Type B pancreatic cell (in vitro differentiated cells): ENCODE data around the gene HAX1. TPM values are rescaled to one million over a fixed set of nuclear protein-coding genes. Genes with fewer than 3 reads are reported as not detected.
"Not testable (repeated sequence)": the region's sequence is repeated elsewhere in the genome, so short reads cannot be mapped to it uniquely, and the experiment has no call there.

Source experiments
- DNase-seq: peaks from one replicate; pipeline ENCODE4 v3.0.0; 2021; ENCODE audit warnings: mixed read lengths; ENCODE audit not compliant: unreplicated experiment; ENCODE audit errors: extremely low spot score
- H3K27ac Mint-ChIP-seq: 2 replicates; pipeline ENCODE4 v1.8.0; 2021; ENCODE audit warnings: mild to moderate bottlenecking, mixed read lengths
- H3K27me3 Mint-ChIP-seq: 2 replicates; pipeline ENCODE4 v1.8.0; 2021; ENCODE audit warnings: mixed read lengths
- H3K36me3 Mint-ChIP-seq: 2 replicates; pipeline ENCODE4 v1.8.0; 2021; ENCODE audit warnings: mixed read lengths
- H3K4me1 Mint-ChIP-seq: one replicate; pipeline ENCODE4 v1.8.0; 2021; ENCODE audit warnings: mixed read lengths; ENCODE audit not compliant: unreplicated experiment
- H3K4me3 Mint-ChIP-seq: 2 replicates; pipeline ENCODE4 v1.8.0; 2021; ENCODE audit warnings: mild to moderate bottlenecking, mixed read lengths
- H3K9me3 Mint-ChIP-seq: 2 replicates; pipeline ENCODE4 v1.8.0; 2021; ENCODE audit warnings: mixed read lengths
- total RNA-seq: library from RNA; stranded (reverse); gene quantifications from 2 replicates; pipeline ENCODE4 v1.2.1, GENCODE V29; 2021; ENCODE audit warnings: low replicate concordance
- TF ChIP-seq, protein P1 (sequence below): fragments of 200-600 bp; sonication (generic); conservative IDR thresholded peaks from 2 replicates; pipeline ENCODE4 v1.5.0; 2021; ENCODE audit warnings: antibody characterized with exemption, mild to moderate bottlenecking

HAX1 gene
- total RNA-seq, 1 donor from 2014 or later, result 62.2 TPM

DNA sequence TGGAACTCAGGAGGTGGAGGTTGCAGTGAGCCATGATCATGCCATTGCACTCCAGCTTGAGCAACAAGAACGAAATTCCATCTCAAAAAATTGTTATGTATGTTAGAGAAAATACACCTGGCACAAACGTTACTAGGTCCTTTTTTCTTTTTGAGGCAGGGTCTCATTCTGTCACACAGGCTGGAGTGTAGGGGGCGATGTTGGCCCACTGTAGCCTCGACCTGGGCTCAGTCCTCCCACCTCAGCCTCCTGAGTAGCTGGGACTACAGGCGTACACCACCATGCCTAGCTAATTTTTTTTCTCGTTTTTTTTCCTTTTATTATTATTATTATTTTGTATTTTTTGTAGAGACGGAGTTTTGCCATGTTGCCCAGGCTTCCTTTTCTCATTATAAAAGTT is 4.4 kb downstream of the HAX1 start:
- no peak for DNase-seq
- H3K9me3 Mint-ChIP-seq, result no peaks in the 10 kb centered on the region
- TF ChIP-seq, protein P1, sequence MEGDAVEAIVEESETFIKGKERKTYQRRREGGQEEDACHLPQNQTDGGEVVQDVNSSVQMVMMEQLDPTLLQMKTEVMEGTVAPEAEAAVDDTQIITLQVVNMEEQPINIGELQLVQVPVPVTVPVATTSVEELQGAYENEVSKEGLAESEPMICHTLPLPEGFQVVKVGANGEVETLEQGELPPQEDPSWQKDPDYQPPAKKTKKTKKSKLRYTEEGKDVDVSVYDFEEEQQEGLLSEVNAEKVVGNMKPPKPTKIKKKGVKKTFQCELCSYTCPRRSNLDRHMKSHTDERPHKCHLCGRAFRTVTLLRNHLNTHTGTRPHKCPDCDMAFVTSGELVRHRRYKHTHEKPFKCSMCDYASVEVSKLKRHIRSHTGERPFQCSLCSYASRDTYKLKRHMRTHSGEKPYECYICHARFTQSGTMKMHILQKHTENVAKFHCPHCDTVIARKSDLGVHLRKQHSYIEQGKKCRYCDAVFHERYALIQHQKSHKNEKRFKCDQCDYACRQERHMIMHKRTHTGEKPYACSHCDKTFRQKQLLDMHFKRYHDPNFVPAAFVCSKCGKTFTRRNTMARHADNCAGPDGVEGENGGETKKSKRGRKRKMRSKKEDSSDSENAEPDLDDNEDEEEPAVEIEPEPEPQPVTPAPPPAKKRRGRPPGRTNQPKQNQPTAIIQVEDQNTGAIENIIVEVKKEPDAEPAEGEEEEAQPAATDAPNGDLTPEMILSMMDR, result peak; percentile 49
- no peaks in the 10 kb centered on the region for H3K27me3 Mint-ChIP-seq
- no peak overlapping the region for H3K27ac Mint-ChIP-seq
- peaks cover 12% of the 10 kb centered on the region for H3K4me1 Mint-ChIP-seq
- H3K4me3 Mint-ChIP-seq, result no peak overlapping the region
- peaks cover 4% of the 10 kb centered on the region for H3K36me3 Mint-ChIP-seq

- H3K4me3 Mint-ChIP-seq, H3K4me1 Mint-ChIP-seq, DNase-seq, H3K9me3 Mint-ChIP-seq, H3K36me3 Mint-ChIP-seq, H3K27ac Mint-ChIP-seq, H3K27me3 Mint-ChIP-seq: not testable (repeated sequence)
Measured at GRCh38 chr1:154287591-154287990, 15.2 kb downstream of the HAX1 start.

DNA sequence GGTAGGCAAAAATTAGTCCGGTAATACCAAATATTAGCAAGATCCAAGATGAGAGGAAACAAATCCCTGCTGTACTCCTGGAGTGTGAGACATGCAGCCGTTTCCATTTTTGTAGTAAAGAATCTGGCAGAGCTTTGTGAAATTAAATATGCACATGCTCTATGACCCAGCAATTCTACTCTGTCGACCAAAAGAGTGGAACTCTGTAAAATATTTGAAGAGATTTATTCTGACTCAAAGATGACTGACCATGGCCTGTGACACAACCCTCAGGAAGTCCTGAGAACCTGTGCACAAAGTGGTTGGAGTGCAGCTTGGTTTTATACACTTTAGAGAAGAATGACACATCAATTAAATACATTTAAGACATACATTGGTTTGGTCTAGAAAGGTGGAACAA is 16.2 kb downstream of the HAX1 start:
- Mint-ChIP-seq H3K27ac (no peak overlapping the region), H3K27me3 (peaks cover 4% of the 10 kb centered on the region), H3K4me3 (no peak overlapping the region), H3K36me3 (no peaks in the 10 kb centered on the region), H3K9me3 (no peaks in the 10 kb centered on the region), H3K4me1 (no peaks in the 10 kb centered on the region)
- no peak for DNase-seq
- TF ChIP-seq, protein P1, result no peak

GRCh38 chr1:154290921-154291320 is 18.5 kb downstream of the HAX1 start:
- Mint-ChIP-seq H3K4me1 (no peaks in the 10 kb centered on the region), H3K27ac (no peak overlapping the region), H3K36me3 (peaks cover 4% of the 10 kb centered on the region), H3K9me3 (peaks cover 5% of the 10 kb centered on the region), H3K4me3 (no peak overlapping the region), H3K27me3 (peaks cover 7% of the 10 kb centered on the region)
- TF ChIP-seq, protein P1, result no peak
- DNase-seq, result no peak

DNA sequence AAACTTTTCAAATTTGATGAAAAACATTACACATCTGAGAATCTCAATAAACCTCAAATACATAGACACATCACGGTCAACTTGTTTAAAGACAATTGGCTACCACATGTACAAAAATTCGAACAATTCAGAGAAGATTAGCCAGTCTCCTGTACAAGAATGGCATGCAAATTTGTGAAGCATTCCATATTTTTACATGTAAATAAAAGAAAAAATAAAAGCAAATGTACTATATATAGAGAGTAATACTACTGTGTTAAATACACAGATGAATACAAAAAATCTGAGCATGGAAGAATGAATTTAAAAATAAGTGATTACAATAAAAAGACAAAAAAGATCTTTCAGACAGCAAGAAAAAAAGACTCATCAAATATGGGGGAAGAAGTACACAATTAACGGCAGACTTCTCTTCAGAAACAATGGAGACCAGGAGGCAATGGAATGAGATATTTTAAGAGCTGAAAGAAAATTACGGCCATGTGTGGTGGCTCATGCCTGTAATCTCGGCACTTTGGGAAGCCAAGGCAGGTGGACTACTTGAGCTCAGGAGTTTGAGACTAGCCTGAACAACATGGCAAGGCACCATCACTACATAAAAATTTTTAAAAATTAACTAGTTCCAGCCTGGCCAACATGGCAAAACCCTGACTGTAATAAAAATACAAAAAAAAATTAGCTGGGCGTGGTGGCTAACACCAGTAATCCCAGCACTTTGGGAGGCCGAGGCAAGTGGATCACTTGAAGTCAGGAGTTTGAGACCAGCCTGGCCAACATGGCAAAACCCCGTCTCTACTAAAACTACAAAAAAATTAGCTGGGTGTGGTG is 23.2 kb downstream of the HAX1 start:
- no peaks in the 10 kb centered on the region for H3K4me1 Mint-ChIP-seq
- DNase-seq, result no peak
- H3K4me3 Mint-ChIP-seq, result no peak overlapping the region
- peaks cover 7% of the 10 kb centered on the region for H3K27me3 Mint-ChIP-seq
- H3K27ac Mint-ChIP-seq, result peak overlapping the region; percentile 3
- TF ChIP-seq, protein P1, result no peak
- H3K36me3 Mint-ChIP-seq, result peaks cover 4% of the 10 kb centered on the region
- peaks cover 5% of the 10 kb centered on the region for H3K9me3 Mint-ChIP-seq

DNA sequence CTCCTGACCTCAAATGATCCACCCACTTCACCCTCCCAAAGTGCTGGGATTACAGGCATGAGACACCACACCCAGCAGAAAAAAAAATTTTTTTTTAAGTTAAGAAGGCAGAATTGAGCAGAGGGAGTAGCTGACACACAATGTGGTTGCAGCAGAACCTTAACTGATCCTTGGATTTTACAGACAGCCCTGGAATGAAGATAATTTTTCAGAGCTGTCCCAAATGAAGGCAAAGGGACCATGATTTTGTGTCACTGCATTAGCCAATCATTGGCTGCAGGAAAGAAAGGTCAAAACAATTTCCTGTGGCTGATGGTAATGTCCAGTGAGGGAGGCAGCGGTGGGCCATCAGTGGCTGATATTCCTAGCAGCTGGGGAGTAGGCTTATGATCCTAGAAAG is 29.2 kb downstream of the HAX1 start:
- H3K27ac Mint-ChIP-seq, result no peak overlapping the region
- TF ChIP-seq, protein P1, result no peak
- DNase-seq, result no peak
- H3K4me3 Mint-ChIP-seq, result no peak overlapping the region
- no peaks in the 10 kb centered on the region for H3K36me3 Mint-ChIP-seq
- H3K4me1 Mint-ChIP-seq, result no peaks in the 10 kb centered on the region
- peaks cover 10% of the 10 kb centered on the region for H3K27me3 Mint-ChIP-seq
- no peaks in the 10 kb centered on the region for H3K9me3 Mint-ChIP-seq
